GM12872 (cell line): ENCODE data around the gene NEMP1.
A peak's percentile ranks its signal among the peaks of the same experiment; 100 is the strongest.

Experiments
- CTCF ChIP-seq: IDR thresholded peaks from 3 replicates; pipeline ENCODE4 v1.5.1; 2011; ENCODE audit warnings: low read depth, mild to moderate bottlenecking, low read length, moderate library complexity; ENCODE audit not compliant: insufficient read depth

NEMP1 gene

GRCh38 chr12:57006809-57007475, 71.6 kb downstream of the NEMP1 start:
- no peak for TF ChIP-seq CTCF

- TF ChIP-seq CTCF, result peak; percentile 72
Observed at GRCh38 chr12:57005980-57006808, 72.4 kb downstream of the NEMP1 start, which contains the start of gene ZBTB39. Gene ZBTB39, minus strand, starts transcription at chr12:57006546. Its CDS starts 1,629 bp downstream, at chr12:57004917.
